IPS-NIHi11 (cell line): ENCODE results near the gene PLS3.

Source experiments
- DNase-seq: peaks from one replicate; pipeline ENCODE4 v3.0.0; 2012; ENCODE audit warnings: mixed read lengths, low spot score

Gene PLS3

GRCh38 chrX:115565888-115566287, 4.9 kb downstream of the PLS3 start:
- DNase-seq = no peak

- no peak for DNase-seq
Measured at GRCh38 chrX:115571712-115572111, 10.7 kb downstream of the PLS3 start.

- no peak for DNase-seq
Measured at GRCh38 chrX:115573185-115573584, 12.2 kb downstream of the PLS3 start.

GRCh38 chrX:115576676-115577075, 15.7 kb downstream of the PLS3 start:
- no peak for DNase-seq

- DNase-seq = no peak
Measured at GRCh38 chrX:115579327-115579726, 18.4 kb downstream of the PLS3 start.

- DNase-seq = no peak
Measured at GRCh38 chrX:115579786-115580294, 18.9 kb downstream of the PLS3 start.

GRCh38 chrX:115581759-115582615, 21.0 kb downstream of the PLS3 start:
- no peak for DNase-seq

- DNase-seq = no peak
Measured at GRCh38 chrX:115582616-115583495, 21.9 kb downstream of the PLS3 start.

GRCh38 chrX:115583496-115584004, 22.6 kb downstream of the PLS3 start:
- DNase-seq = no peak

GRCh38 chrX:115584696-115585095, 23.7 kb downstream of the PLS3 start:
- no peak for DNase-seq

- DNase-seq = no peak
Measured at GRCh38 chrX:115588179-115588578, 27.2 kb downstream of the PLS3 start.

GRCh38 chrX:115589419-115589818, 28.4 kb downstream of the PLS3 start:
- no peak for DNase-seq

- no peak for DNase-seq
Measured at GRCh38 chrX:115591420-115591819, 30.4 kb downstream of the PLS3 start.

GRCh38 chrX:115591856-115592842, 31.2 kb downstream of the PLS3 start:
- no peak for DNase-seq

- DNase-seq = no peak
Measured at GRCh38 chrX:115592997-115593734, 32.2 kb downstream of the PLS3 start.

GRCh38 chrX:115595049-115595448, 34.1 kb downstream of the PLS3 start:
- DNase-seq = no peak

- DNase-seq = no peak
Measured at GRCh38 chrX:115598556-115598955, 37.6 kb downstream of the PLS3 start.

- DNase-seq = no peak
Measured at GRCh38 chrX:115602308-115602707, 41.3 kb downstream of the PLS3 start.

GRCh38 chrX:115602729-115603389, 41.9 kb downstream of the PLS3 start:
- DNase-seq = no peak

GRCh38 chrX:115603534-115604074, 42.6 kb downstream of the PLS3 start:
- no peak for DNase-seq
